ENCODE measurements around the gene ADISSP.

GRCh38 chr20:3815703-3816315 lies 48.3 kb upstream of the ADISSP start:
- TF ChIP-seq CTCF (IDR thresholded peaks at IDR 0.05) (no peak), EZH2 (IDR thresholded peaks at IDR 0.05; ENCODE audit: borderline replicate concordance, insufficient read depth, low read depth, low read length, poor library complexity, severe bottlenecking) (no peak)

Measured in B cell (primary cell).